Smooth muscle cell of bladder (primary cell): ENCODE results near the gene KRT78. TPM values are rescaled to one million over a fixed set of nuclear protein-coding genes. Genes with fewer than 3 reads are reported as not detected.

Source experiments
- total RNA-seq: library from RNA; depleted of rRNA; stranded (reverse); fragments of >200 nt; gene quantifications from 2 replicates; pipeline ENCODE4 v1.2.3, GENCODE V29; 2014

Gene KRT78, protein sequence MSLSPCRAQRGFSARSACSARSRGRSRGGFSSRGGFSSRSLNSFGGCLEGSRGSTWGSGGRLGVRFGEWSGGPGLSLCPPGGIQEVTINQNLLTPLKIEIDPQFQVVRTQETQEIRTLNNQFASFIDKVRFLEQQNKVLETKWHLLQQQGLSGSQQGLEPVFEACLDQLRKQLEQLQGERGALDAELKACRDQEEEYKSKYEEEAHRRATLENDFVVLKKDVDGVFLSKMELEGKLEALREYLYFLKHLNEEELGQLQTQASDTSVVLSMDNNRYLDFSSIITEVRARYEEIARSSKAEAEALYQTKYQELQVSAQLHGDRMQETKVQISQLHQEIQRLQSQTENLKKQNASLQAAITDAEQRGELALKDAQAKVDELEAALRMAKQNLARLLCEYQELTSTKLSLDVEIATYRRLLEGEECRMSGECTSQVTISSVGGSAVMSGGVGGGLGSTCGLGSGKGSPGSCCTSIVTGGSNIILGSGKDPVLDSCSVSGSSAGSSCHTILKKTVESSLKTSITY
- total RNA-seq = not detected in 2 replicates

DNA sequence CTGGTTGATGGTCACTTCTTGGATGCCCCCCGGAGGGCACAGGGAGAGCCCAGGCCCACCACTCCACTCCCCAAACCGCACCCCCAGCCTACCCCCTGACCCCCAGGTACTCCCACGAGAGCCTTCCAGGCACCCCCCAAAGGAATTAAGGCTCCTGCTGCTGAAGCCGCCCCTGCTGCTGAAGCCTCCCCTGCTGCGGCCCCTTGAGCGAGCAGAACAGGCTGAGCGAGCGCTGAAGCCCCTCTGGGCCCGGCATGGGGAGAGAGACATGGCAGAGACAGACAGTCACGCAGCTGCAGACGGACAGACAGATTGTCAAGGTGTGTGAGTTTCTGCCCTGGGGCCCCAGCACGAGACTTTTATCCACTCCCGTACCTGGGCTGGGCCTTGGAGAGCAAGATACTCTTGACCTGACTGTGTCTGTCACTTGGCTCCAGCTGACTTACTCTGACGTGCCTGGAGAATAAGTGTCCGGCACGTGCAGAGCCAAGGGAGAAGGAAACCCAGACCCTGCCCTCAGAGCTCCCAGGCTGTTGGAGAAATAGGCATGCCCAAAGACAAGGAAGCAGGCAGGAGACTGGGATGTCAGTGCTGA, at the start of gene KRT78:
KRT78 (minus strand) TSS at position 334 of the 595 bp plus-strand sequence; CDS start at position 270, 64 bp downstream.

DNA sequence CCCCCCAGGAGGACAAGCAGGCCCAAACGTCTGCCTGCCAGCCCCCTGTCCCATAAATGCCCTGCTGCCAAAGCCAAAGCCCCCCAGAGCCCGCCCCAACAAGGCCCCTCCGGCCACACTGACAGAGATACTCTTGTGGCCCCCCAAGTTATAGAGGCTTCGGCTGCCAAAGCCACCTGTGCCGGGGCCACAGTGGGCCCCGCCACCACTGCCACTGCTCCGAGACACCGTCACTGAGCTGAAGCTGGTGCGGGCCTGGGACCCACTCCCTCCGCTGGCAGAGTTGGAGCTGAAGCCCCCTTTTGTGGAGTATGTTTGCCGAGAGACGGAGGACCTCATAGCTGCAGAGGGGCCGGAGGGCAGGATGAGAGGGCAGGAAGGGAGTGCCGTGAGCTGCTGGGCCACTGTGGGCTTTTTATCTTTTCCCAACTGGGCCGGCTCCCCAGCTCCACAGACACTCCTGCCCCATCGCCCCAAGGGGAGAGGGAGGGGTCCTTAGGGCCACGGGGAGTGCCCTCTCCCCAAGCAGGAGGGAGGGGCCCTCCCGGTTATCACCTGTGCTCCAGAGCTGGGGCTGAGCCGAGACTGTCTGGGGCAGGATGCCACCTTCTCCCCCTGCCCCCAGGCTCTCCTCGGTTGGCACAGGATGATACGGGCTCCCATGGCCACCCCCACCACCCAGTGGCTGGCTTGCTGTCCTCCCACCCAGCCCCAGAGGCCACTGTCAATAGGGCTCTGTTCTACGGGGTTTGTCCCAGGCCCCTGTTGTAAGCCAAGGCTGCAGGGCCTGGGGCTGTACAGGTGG, 14.7 kb downstream of the KRT78 start, which contains the start of gene KRT79:
KRT79 (minus strand) TSS at position 390 of the 805 bp plus-strand sequence; CDS start at position 339, 51 bp downstream.

DNA sequence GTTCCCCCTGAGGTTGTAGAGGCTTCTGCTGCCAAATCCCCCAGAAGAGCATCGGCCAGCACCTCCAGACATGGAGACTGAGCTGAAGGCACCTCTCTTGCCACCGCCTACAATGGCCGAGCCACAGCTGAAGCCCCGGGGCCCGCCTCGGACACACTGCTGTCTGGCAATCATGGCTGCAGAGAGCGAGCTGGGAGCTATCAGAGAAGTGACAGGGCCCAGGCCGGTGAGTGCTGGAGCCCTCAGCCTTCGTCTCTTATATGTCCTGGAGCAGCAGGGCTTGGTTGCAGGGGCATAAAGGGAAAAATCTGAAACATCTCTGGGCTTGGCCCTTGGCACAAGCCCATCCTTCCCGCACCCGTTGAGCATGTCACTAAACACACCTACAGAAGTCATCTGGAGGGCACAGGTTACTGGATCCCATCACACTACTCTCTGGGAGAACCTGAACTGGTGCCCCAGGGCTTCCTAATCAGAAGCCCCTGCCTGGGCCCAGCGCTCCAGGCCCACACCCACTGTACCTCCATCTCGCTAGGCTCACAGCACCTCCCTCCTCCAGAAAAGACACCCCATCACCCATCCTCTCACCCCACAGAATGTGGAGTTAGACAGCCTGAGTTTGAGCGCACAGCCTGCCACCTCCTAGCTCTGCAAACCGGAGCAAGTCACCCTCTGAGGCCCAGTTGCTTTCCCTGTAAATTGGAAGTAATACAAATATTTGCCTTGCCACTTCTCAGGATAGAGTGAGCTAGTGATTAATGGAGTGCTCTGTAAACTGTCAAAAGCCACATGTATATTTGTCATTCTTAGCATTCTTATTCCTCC, 34.7 kb downstream of the KRT78 start, which contains the start of gene KRT4:
KRT4 (minus strand) TSS at position 232 of the 825 bp plus-strand sequence; CDS start at position 174, 58 bp downstream.

DNA sequence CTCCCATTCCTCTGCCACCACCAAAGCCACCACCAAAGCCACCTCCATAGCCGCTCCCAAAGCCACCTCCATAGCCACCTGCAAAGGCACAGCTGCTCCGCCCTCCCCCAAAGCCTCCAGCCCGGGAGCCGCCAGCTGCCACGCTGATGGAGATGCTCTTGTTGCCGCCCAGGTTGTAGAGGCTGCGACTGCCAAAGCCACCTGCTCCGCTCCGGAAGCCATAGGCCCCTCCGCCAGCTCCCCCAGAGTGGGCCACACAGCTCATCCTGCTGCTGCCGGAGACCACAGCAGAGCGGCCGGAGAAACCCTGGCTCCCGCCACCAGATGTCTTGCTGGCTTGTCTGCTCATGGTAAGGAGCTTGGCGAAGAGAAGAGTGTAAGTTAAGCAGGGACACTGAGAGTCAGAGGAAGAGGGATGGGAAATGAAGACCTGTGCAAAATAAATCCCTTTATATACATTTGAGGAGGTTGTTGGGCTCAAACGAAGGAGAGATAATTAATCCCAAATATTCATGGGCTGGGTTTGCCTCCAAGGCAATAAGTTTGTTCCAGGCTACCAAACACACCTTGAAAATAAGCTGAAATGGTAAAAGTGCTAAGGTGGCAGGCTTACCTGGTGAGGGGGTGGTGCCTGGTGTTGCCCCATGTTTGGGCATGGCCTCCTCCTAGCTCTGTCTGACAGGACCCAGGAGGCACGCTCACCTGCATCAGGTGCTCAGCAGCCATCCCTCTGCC, 52.9 kb downstream of the KRT78 start, which contains the start of gene KRT3:
KRT3 (minus strand) TSS at position 424 of the 735 bp plus-strand sequence; CDS start at position 349, 75 bp downstream.

Other genes starting within 250 kb of the KRT78 start
- not detected in 2 replicates for gene KRT72, start 247.5 kb downstream of the KRT78 start, total RNA-seq
- not detected in 2 replicates for gene KRT73, start 230.4 kb downstream of the KRT78 start, total RNA-seq
- gene KRT2, start 196.8 kb downstream of the KRT78 start, total RNA-seq = not detected in 2 replicates
- not detected in 2 replicates for gene KRT1, start 168.6 kb downstream of the KRT78 start, total RNA-seq
- gene KRT77, start 145.5 kb downstream of the KRT78 start, total RNA-seq = not detected in 2 replicates
- not detected in 2 replicates for gene KRT76, start 71.6 kb downstream of the KRT78 start, total RNA-seq
- gene KRT3, start 52.9 kb downstream of the KRT78 start, total RNA-seq = not detected in 2 replicates
- 0.14 TPM in 1 of 2 replicates, not detected in the other for gene KRT4, start 34.9 kb downstream of the KRT78 start, total RNA-seq
- not detected in 2 replicates for gene KRT79, start 14.7 kb downstream of the KRT78 start, total RNA-seq
- 6.7 and 13.4 TPM in 2 replicates for gene KRT8, start 56.1 kb upstream of the KRT78 start, total RNA-seq
- 66.7 and 246 TPM in 2 replicates for gene KRT18, start 100.1 kb upstream of the KRT78 start, total RNA-seq
- 1,845 and 2,136 TPM in 2 replicates for gene EIF4B, start 157.5 kb upstream of the KRT78 start, total RNA-seq
- gene TNS2, start 201.1 kb upstream of the KRT78 start, total RNA-seq = 23.2 and 37.3 TPM in 2 replicates
- gene SPRYD3, start 230.4 kb upstream of the KRT78 start, total RNA-seq = 17.2 and 31.2 TPM in 2 replicates
- 666 and 756 TPM in 2 replicates for gene IGFBP6, start 248.7 kb upstream of the KRT78 start, total RNA-seq